BLaER1 (cell line): ENCODE data around the gene DIP2B.
A peak's percentile ranks its signal among the peaks of the same experiment; 100 is the strongest.

Experiments used
- H3K27ac ChIP-seq: shearing (Covaris generic); formaldehyde crosslinking; 2 replicates; pipeline ENCODE4 v1.8.1; 2022
- H3K27me3 ChIP-seq: shearing (Covaris generic); formaldehyde crosslinking; 2 replicates; pipeline ENCODE4 v1.8.1; 2022
- H3K36me3 ChIP-seq: shearing (Covaris generic); formaldehyde crosslinking; 2 replicates; pipeline ENCODE4 v1.8.1; 2022
- H3K4me1 ChIP-seq: shearing (Covaris generic); formaldehyde crosslinking; 2 replicates; pipeline ENCODE4 v1.8.1; 2022
- H3K4me2 ChIP-seq: shearing (Covaris generic); formaldehyde crosslinking; 2 replicates; pipeline ENCODE4 v1.8.1; 2022
- H3K4me3 ChIP-seq: shearing (Covaris generic); formaldehyde crosslinking; 2 replicates; pipeline ENCODE4 v1.8.1; 2022
- H3K9ac ChIP-seq: shearing (Covaris generic); formaldehyde crosslinking; 2 replicates; pipeline ENCODE4 v1.8.1; 2022
- H3K9me3 ChIP-seq: shearing (Covaris generic); formaldehyde crosslinking; 2 replicates; pipeline ENCODE4 v1.8.1; 2022
- H4K20me1 ChIP-seq: shearing (Covaris generic); formaldehyde crosslinking; 2 replicates; pipeline ENCODE4 v1.8.1; 2022
- Cebpa-rat ChIP-seq: shearing (Covaris generic); IDR thresholded peaks from 2 replicates; pipeline ENCODE4 v1.8.1; 2022

Gene DIP2B

DNA sequence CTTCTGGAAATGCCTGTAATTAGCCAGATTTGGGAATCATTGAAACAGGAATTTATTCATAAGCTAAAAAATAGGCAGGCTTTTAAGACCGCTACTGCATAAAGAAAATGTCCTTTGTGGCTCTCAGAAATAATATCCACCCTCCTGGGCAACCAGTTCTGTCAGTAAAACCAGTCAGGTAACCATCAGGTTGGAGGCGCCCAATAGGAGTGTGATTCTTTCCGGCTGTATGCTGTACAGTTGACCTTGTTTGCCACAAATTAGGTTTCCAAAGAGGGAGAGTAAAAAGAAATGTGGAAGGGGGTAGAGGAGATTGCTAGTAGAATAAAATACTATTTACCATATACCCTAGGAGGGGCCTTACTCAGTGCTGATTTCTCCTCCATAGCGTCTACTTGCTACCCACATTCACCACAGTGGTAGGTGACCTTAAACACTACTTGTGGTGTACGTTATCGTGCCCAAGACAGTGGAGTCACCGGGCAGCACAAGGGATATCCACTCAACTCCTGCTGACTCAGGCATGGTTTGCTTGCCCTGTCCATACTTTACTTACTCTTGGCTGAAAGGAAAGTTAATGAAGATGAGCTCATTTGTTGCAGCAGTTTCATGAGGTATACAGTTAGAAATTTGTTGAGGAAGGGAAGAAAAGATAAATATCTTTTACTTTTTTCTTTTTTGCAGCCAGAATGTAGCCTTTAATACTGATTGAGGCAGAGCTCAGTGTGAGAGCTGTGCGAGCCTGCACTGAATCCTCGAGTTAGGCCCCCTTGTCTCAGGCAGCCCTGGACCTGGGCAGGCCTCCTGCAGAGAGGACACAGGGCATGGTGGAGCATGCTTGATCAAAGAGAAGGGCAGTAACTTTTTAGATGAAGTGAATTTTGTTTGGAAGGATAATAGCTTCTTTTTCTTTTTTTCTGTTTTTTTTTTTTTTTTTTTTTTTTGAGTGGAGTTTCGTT is 76.7 kb downstream of the DIP2B start:
- Histone ChIP-seq H3K36me3 (peaks cover 38% of the 10 kb centered on the region), H3K4me2 (no peak overlapping the region), H3K4me1 (peaks cover 20% of the 10 kb centered on the region), H3K27me3 (no peaks in the 10 kb centered on the region), H3K27ac (no peak overlapping the region), H4K20me1 (peaks cover 80% of the 10 kb centered on the region), H3K9ac (no peak overlapping the region), H3K4me3 (no peak overlapping the region), H3K9me3 (peaks cover 15% of the 10 kb centered on the region)
- TF ChIP-seq Cebpa-rat: no peak

DNA sequence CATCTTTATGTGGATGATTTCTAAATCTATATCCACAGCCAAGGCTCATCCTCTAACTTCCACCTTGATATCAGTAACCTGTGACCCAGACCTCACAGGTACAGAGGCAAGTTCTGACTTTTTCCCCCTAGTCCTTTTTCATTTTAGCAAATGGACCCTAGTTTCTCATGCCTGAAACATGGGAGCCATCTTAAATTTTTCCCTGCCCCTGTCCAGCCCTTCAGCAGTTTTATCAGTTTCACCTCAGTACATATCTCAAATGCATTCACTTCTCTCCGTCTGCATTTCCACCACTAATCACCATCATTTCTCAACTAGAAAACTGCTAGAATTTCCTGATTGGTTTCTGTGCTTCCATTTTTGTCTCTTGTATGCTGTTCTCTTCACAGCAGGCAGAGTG is 79.3 kb downstream of the DIP2B start:
- TF ChIP-seq Cebpa-rat: no peak
- Histone ChIP-seq H3K9me3 (peaks cover 15% of the 10 kb centered on the region), H3K4me1 (peaks cover 16% of the 10 kb centered on the region), H3K27ac (no peak overlapping the region), H4K20me1 (peaks cover 90% of the 10 kb centered on the region), H3K9ac (no peak overlapping the region), H3K27me3 (no peaks in the 10 kb centered on the region), H3K36me3 (peaks cover 38% of the 10 kb centered on the region), H3K4me2 (no peak overlapping the region), H3K4me3 (no peak overlapping the region)

DNA sequence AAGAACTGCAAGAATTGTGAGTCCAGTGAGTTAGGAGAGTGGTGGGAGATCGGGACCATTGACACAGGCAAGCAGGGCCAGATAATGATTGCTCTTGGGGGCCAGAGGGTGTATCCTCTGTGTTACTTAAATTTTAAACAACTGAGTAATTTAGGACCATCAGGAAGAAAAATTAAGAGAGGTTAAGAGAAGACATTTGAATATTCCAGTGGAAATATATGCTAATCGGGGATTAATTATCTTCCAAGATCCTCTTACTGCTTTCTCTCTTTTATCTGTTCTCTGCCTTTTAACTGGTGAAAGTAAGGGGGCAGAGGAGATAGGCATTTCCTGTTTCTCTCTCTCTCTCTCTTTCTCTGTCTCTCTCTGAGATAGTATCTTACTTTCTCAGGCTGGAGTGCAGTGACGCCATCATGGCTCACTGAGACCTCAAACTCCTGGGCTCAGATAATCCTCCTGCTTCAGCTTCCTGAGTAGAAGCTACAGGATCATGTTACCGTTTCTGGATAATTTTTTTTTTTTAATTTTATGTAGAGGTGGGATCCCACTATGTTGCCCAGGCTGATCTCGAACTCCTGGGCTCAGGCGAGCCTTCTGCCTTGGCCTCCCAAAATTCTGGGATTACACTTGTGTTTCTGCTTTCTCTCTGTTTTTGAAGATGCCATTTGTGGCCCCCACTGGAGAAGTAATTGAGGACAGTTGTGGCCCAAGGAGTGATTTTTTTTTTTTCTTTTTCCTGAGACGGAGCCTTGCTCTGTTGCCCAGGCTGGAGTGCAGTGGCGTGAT is 85.1 kb downstream of the DIP2B start:
- Histone ChIP-seq H3K4me2 (no peak overlapping the region), H3K27ac (no peak overlapping the region)
- no peak for TF ChIP-seq Cebpa-rat

DNA sequence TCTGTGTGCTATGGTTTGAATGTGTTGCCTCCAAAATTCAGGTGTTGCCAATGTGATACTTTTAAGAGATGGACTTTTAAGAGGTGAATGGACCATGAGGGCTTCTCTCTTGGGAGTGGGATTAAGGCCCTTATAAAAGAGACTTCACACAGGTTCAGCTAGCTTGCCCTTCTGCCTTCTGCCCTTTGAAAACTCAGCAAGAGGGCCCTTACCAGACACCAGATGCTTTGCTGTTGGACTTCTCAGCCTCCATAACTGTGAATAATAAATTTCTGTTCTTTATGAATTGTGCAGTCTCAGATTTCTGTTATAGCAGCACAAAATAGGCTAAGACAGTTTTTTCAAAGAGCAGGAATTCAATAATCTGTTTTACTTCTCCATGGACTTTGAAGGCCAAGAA is 86.1 kb downstream of the DIP2B start:
- Histone ChIP-seq H3K36me3 (no peaks in the 10 kb centered on the region), H3K4me3 (no peak overlapping the region), H3K4me1 (no peaks in the 10 kb centered on the region; the same call in 1 of the 2 replicates), H3K9ac (no peak overlapping the region), H3K27ac (no peak overlapping the region), H3K4me2 (no peak overlapping the region), H3K27me3 (no peaks in the 10 kb centered on the region), H3K9me3 (0 out of 2 replicates have a peak, but pooled peaks cover 6% of the 10 kb centered on the region), H4K20me1 (peaks cover 81% of the 10 kb centered on the region)
- no peak for TF ChIP-seq Cebpa-rat

More for the DNA sequence above, 85.1 kb downstream of the DIP2B start:
- H4K20me1 ChIP-seq: peaks cover 81% of the 10 kb centered on the region
- peaks cover 9% of the 10 kb centered on the region for H3K36me3 ChIP-seq
- H3K4me3 ChIP-seq: no peak overlapping the region
- no peaks in the 10 kb centered on the region; the same call in 1 of the 2 replicates for H3K4me1 ChIP-seq
- no peak overlapping the region for H3K9ac ChIP-seq
- 0 out of 2 replicates have a peak, but pooled peaks cover 6% of the 10 kb centered on the region for H3K9me3 ChIP-seq
- H3K27me3 ChIP-seq: no peaks in the 10 kb centered on the region

DNA sequence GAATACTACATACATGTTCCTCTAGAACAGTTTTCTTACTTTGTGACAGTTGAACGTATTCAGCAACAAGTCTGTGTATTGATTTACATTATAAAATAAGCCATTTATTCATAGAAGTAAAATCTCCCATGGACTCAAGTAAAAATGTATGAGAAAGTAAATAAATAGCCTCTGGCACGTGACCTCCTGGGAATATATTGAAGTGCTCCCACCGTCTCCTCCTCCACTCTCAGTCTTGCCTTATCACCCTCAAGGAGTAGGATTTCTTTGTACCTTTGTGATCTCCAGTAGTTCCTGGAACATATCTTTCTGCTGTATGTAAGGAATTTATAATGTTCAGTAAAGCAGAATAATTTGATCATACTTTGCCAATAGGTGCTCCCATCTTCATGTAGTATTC is 90.9 kb downstream of the DIP2B start:
- Histone ChIP-seq H4K20me1 (peaks cover 76% of the 10 kb centered on the region), H3K4me1 (peaks cover 9% of the 10 kb centered on the region), H3K27me3 (no peaks in the 10 kb centered on the region), H3K36me3 (no peaks in the 10 kb centered on the region), H3K9me3 (no peaks in the 10 kb centered on the region), H3K27ac (no peak overlapping the region), H3K9ac (no peak overlapping the region), H3K4me2 (no peak overlapping the region), H3K4me3 (no peak overlapping the region)
- no peak for TF ChIP-seq Cebpa-rat

DNA sequence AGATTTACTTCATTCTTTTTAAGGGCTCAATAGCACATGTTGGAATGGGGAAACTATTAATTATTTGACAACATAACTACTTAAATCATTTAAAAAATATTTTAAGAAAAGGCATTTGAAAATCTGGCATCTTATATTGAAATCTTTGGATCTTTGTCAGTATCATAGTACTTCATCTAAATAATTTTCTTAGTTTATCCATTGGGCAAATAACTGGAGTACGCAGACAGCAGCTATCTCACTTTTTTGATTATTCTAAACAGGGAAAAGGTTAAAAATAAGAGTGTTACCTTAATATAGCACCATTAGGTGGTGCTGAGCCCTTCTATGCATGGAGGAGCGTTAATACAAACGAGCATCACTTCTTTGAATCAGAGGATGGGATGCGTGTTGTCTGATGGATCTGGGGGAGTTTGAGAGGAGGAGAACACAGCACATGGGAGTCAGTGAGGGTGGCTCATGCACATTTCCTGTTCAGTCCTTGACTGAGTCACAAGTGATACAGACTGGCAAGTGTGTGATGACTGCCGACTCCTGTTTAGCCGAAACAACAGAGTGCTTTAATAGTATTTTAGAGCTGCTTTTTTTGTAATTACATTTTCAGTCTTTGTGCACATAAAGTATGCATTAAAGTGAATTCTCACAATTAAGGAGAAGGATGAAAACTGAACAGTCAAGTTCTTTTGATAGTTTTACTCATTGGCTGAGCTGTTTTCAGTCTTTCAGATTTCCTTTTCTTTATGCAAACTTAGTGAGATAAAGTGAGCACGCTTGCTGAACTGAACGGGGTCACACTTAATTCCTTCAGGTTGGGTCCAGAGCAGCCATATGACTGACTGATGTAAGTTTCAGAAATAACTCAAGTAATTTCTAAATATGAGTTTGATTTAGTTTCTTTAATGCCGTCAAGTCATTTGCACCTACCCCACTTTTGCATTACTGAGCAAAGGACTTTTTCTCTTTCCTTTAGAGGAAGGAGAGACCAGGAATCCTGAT is 92.7 kb downstream of the DIP2B start:
- H4K20me1 ChIP-seq: peaks cover 57% of the 10 kb centered on the region
- H3K9ac ChIP-seq: no peak overlapping the region
- H3K4me3 ChIP-seq: no peak overlapping the region
- no peak for TF ChIP-seq Cebpa-rat
- no peaks in the 10 kb centered on the region for H3K27me3 ChIP-seq
- no peak overlapping the region for H3K27ac ChIP-seq
- H3K36me3 ChIP-seq: peaks cover 12% of the 10 kb centered on the region; the same call in 1 of the 2 replicates
- peaks cover 3% of the 10 kb centered on the region; the same call in 1 of the 2 replicates for H3K9me3 ChIP-seq
- peaks cover 9% of the 10 kb centered on the region for H3K4me1 ChIP-seq
- H3K4me2 ChIP-seq: peak overlapping the region; percentile 4; the same call in 1 of the 2 replicates

DNA sequence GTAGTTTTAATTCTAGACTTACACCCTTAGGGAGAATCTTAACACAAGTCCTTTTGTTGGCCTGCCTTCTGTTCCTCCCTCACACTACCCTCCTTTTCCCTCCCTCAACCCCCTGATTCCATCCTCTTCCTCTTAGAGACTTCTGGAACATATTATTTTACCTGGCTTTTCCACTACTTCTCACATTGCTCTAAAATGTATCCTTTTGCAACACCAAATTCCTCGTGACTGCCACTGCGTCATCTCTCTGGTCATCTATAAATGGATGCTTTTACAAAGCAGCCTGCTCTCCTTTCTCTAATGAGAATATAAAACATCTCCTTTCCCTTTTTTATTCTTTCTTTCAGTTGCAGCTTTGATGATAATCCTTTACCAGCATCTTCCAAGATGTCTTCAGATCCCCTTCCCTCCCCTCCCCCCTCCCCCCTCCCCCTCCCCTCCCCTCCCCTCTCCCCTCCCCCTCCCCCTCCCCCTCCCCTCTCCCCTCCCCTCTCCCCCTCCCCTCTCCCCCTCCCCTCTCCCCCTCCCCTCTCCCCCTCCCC is 93.6 kb downstream of the DIP2B start:
- H3K4me3 ChIP-seq: no peak overlapping the region
- no peak overlapping the region for H3K9ac ChIP-seq
- peaks cover 3% of the 10 kb centered on the region; the same call in 1 of the 2 replicates for H3K9me3 ChIP-seq
- no peak overlapping the region for H3K27ac ChIP-seq
- no peak for TF ChIP-seq Cebpa-rat
- peaks cover 52% of the 10 kb centered on the region for H4K20me1 ChIP-seq
- peaks cover 12% of the 10 kb centered on the region; the same call in 1 of the 2 replicates for H3K36me3 ChIP-seq
- no peaks in the 10 kb centered on the region for H3K27me3 ChIP-seq
- no peak overlapping the region for H3K4me2 ChIP-seq
- peaks cover 9% of the 10 kb centered on the region for H3K4me1 ChIP-seq

DNA sequence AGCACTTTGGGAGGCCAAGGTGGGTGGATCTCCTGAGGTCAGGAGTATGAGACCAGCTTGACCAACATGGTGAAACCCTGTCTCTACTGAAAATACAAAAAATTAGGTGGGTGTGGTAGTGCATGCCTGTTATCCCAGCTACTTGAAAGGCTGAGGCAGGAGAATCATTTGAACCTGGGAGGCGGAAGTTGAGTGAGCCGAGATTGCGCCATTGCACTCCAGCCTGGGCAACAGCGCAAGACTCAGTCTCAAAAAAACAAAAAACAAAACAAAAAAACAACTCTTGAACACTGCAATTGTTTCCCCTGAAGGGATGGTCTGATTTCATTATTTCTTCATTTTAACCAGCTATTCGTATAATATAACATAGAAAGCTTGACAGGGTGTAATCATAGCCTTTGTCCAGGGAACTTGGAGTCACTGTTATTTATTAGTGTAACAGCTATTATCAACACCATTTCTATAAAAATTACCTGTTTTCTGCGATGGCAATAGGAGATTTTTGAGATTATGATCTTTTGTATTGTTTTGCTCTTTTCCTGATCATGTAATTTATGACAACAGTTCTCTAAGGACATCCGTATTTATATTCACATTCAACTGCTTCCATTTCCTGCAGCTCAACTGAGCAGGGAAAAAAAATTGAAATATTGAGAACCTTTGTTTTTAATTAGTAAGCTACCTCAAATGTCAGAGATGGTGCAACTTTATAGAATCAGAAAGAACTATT is 94.7 kb downstream of the DIP2B start:
- peaks cover 15% of the 10 kb centered on the region; the same call in 1 of the 2 replicates for H3K36me3 ChIP-seq
- H4K20me1 ChIP-seq: peaks cover 63% of the 10 kb centered on the region

More for the DNA sequence above, 94.7 kb downstream of the DIP2B start:
- Histone ChIP-seq H3K9ac (no peak overlapping the region), H3K27ac (no peak overlapping the region), H3K4me2 (no peak overlapping the region), H3K4me3 (no peak overlapping the region), H3K27me3 (no peaks in the 10 kb centered on the region), H3K9me3 (peaks cover 3% of the 10 kb centered on the region; the same call in 1 of the 2 replicates), H3K4me1 (peaks cover 9% of the 10 kb centered on the region)
- TF ChIP-seq Cebpa-rat: no peak
